HepG2 (cell line): ENCODE data around the gene ABCC1. TPM values are rescaled to one million over a fixed set of nuclear protein-coding genes. Genes with fewer than 3 reads are reported as not detected.

Experiments used
- ATF4 ChIP-seq, 2 experiments: fragments of 450-650 bp in 1 of 2; sonication (generic) in 1 of 2; formaldehyde crosslinking; IDR thresholded peaks; 2 replicates each; pipeline versions ENCODE4 v1.5.0 to v1.8.0; 2020 to 2022; ENCODE audit warnings: mild to moderate bottlenecking in 1 of 2, missing genetic modification reagents in 1 of 2
- BCL6 ChIP-seq: IDR thresholded peaks from 2 replicates; pipeline ENCODE4 v1.6.1; 2016; ENCODE audit warnings: missing genetic modification reagents, missing compliant biosample characterization
- HNF1B ChIP-seq: sonication (generic); formaldehyde crosslinking; IDR thresholded peaks from 2 replicates; pipeline ENCODE4 v1.5.1; 2020; ENCODE audit warnings: mild to moderate bottlenecking, moderate library complexity, missing genetic modification reagents
- ONECUT2 ChIP-seq: sonication (generic); formaldehyde crosslinking; IDR thresholded peaks from 2 replicates; pipeline ENCODE4 v1.4.0; 2020; ENCODE audit warnings: missing genetic modification reagents
- RXRA ChIP-seq: sonication (generic); formaldehyde crosslinking; IDR thresholded peaks from 2 replicates; pipeline ENCODE4 v1.5.1; 2020; ENCODE audit warnings: missing genetic modification reagents
- SMC3 ChIP-seq: IDR thresholded peaks from 2 replicates; pipeline ENCODE4 v1.6.1; 2011; ENCODE audit warnings: low read length, improper control_type of control experiment
- ZNF251 ChIP-seq: sonication (generic); formaldehyde crosslinking; IDR thresholded peaks from 2 replicates; pipeline ENCODE4 v1.9.0; 2021; ENCODE audit warnings: mild to moderate bottlenecking, missing genetic modification reagents
- ZNF589 ChIP-seq: sonication (generic); formaldehyde crosslinking; conservative IDR thresholded peaks from 2 replicates; pipeline ENCODE4 v1.8.0; 2022; ENCODE audit warnings: mild to moderate bottlenecking, moderate library complexity, missing genetic modification reagents
- ZNF710 ChIP-seq: sonication (generic); formaldehyde crosslinking; IDR thresholded peaks from 2 replicates; pipeline ENCODE4 v1.5.0; 2020; ENCODE audit warnings: mild to moderate bottlenecking, missing genetic modification reagents, borderline replicate concordance
- ZSCAN5A ChIP-seq: sonication (generic); formaldehyde crosslinking; IDR thresholded peaks from 2 replicates; pipeline ENCODE4 v1.8.0; 2022; ENCODE audit warnings: mild to moderate bottlenecking, missing genetic modification reagents, borderline replicate concordance
- polyA plus RNA-seq, 8 experiments: library from polyadenylated mRNA; depleted of rRNA in 3 of 8; stranded (reverse) in 7 of 8; unstranded in 1 of 8; fragments of >200 nt; fragmentation: Illumina TruSeq in 4 of 8; extraction: Trizol in 4 of 8; gene quantifications; 2 replicates each; pipeline versions ENCODE4 v1.2.1 to v1.2.3, GENCODE V29; 2011 to 2016; ENCODE audit warnings: low read depth in 4 of 8, missing spikeins in 1 of 8, mixed read lengths in 1 of 8; ENCODE audit not compliant: insufficient read depth in 1 of 8
- total RNA-seq, 5 experiments: library from RNA; depleted of rRNA; stranded (reverse); fragments of >200 nt; fragmentation: Illumina TruSeq; extraction: Trizol; gene quantifications; 2 replicates each; pipeline ENCODE4 v1.2.3, GENCODE V29; 2016; ENCODE audit warnings: low read depth in 1 of 5
- TF ChIP-seq, protein P1 (sequence below): sonication (generic); formaldehyde crosslinking; IDR thresholded peaks from 2 replicates; pipeline ENCODE4 v1.5.1; 2020; ENCODE audit warnings: mild to moderate bottlenecking, missing genetic modification reagents, borderline replicate concordance
- TF ChIP-seq, protein P2 (sequence below): IDR thresholded peaks from 2 replicates; pipeline ENCODE4 v1.6.1; 2018; ENCODE audit warnings: missing genetic modification reagents, mild to moderate bottlenecking, missing compliant biosample characterization

ABCC1 gene
- total and polyA plus RNA-seq, 2 of the 13 experiments (the other 11 are each of a cell fraction or from before 2014, with no cell fraction given): 13.0 to 30.6 TPM

DNA sequence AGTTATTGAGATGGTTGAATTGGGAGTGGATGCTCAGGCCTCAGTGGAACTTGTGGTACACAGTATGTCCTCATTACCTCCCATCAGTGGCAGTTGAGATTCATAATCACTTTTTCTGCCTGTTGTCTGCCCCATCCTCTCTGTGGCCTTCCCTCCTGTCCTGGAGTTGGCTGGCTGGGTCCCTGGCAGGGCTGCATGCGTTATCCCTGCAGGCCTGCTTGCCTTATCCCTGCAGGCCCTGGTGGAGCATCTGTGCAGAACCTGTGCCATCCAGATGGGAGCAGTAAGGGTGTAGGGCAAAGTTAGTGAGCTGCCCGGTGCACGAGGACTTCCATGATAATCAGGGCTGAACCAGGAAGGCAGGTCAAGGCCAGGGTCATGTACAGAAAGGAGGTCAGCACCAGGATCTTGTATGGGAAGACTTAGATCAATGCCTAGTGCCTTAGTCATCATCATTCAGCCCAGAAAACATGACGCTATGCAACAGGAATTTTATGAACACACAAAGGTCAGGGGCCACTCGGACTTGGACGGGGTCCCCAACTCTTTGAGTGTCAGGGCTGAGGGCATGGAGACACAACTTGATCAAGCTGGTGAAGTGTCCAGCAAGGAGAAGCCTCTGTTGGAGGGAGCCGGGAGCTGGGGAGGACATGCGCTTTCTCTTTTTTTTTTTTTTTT is 47.2 kb downstream of the ABCC1 start (continued):
- TF ChIP-seq, protein P1, sequence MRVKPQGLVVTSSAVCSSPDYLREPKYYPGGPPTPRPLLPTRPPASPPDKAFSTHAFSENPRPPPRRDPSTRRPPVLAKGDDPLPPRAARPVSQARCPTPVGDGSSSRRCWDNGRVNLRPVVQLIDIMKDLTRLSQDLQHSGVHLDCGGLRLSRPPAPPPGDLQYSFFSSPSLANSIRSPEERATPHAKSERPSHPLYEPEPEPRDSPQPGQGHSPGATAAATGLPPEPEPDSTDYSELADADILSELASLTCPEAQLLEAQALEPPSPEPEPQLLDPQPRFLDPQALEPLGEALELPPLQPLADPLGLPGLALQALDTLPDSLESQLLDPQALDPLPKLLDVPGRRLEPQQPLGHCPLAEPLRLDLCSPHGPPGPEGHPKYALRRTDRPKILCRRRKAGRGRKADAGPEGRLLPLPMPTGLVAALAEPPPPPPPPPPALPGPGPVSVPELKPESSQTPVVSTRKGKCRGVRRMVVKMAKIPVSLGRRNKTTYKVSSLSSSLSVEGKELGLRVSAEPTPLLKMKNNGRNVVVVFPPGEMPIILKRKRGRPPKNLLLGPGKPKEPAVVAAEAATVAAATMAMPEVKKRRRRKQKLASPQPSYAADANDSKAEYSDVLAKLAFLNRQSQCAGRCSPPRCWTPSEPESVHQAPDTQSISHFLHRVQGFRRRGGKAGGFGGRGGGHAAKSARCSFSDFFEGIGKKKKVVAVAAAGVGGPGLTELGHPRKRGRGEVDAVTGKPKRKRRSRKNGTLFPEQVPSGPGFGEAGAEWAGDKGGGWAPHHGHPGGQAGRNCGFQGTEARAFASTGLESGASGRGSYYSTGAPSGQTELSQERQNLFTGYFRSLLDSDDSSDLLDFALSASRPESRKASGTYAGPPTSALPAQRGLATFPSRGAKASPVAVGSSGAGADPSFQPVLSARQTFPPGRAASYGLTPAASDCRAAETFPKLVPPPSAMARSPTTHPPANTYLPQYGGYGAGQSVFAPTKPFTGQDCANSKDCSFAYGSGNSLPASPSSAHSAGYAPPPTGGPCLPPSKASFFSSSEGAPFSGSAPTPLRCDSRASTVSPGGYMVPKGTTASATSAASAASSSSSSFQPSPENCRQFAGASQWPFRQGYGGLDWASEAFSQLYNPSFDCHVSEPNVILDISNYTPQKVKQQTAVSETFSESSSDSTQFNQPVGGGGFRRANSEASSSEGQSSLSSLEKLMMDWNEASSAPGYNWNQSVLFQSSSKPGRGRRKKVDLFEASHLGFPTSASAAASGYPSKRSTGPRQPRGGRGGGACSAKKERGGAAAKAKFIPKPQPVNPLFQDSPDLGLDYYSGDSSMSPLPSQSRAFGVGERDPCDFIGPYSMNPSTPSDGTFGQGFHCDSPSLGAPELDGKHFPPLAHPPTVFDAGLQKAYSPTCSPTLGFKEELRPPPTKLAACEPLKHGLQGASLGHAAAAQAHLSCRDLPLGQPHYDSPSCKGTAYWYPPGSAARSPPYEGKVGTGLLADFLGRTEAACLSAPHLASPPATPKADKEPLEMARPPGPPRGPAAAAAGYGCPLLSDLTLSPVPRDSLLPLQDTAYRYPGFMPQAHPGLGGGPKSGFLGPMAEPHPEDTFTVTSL (CRISPR knock-in tag): peak; percentile 63; the same call in 1 of the 2 replicates
- TF ChIP-seq, protein P2, sequence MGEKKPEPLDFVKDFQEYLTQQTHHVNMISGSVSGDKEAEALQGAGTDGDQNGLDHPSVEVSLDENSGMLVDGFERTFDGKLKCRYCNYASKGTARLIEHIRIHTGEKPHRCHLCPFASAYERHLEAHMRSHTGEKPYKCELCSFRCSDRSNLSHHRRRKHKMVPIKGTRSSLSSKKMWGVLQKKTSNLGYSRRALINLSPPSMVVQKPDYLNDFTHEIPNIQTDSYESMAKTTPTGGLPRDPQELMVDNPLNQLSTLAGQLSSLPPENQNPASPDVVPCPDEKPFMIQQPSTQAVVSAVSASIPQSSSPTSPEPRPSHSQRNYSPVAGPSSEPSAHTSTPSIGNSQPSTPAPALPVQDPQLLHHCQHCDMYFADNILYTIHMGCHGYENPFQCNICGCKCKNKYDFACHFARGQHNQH: peak; percentile 89
- TF ChIP-seq BCL6: peak; percentile 91
- no peak for TF ChIP-seq ZNF589 (CRISPR knock-in tag)
- peak; percentile 72 for TF ChIP-seq SMC3
- 0 out of 2 replicates have a peak, but pooled peaks have one; percentile 18 for TF ChIP-seq ZSCAN5A
- no peak; the same call in 1 of the 2 replicates for TF ChIP-seq ZNF251
- TF ChIP-seq HNF1B (CRISPR knock-in tag): peak; percentile 95
- TF ChIP-seq RXRA (CRISPR knock-in tag): peak; percentile 100
- TF ChIP-seq ATF4 (CRISPR knock-in tag; IDR thresholded peaks at IDR 0.05): peak in 1 of 2 experiments; percentile 38; a peak in 1 of 4 replicates
- peak; percentile 86; the same call in 1 of the 2 replicates for TF ChIP-seq ZNF710
- peak; percentile 79 for TF ChIP-seq ONECUT2 (CRISPR knock-in tag)
